Lower leg skin (tissue), 3 donors: ENCODE results near the gene LMTK3.

Experiments used
- POLR2A ChIP-seq, 2 donors: fragments of 450-650 bp; IDR thresholded peaks; one replicate each; pipeline ENCODE4 v1.6.1; 2016 to 2017; ENCODE audit warnings: antibody characterized with exemption in 2 of 2, mild to moderate bottlenecking in 1 of 2, moderate library complexity in 1 of 2
- TF ChIP-seq, protein P1 (sequence below), 3 donors: fragments of 450-650 bp; IDR thresholded peaks; one replicate each; pipeline ENCODE4 v1.5.1; 2016; ENCODE audit warnings: antibody characterized with exemption in 3 of 3, mild to moderate bottlenecking in 3 of 3, moderate library complexity in 2 of 3

DNA sequence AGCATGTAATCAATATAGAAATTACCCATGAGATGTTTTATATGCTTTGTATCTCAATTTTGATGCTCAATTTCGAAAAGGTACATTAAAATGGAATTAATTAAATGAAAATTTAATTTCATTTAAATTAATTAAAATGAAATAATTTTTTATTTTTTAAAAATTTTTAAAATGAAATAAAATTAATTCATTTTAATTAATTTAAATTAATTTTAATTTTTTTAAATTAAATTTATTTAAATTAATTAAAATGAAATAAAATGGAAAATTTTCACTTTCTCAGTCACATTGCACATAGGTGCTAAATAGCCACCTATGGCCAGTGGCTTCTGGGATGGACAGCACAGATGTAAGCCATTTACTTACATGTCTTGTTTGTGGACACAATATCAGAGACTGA lies 36.1 kb upstream of the LMTK3 start:
- TF ChIP-seq, protein P1, sequence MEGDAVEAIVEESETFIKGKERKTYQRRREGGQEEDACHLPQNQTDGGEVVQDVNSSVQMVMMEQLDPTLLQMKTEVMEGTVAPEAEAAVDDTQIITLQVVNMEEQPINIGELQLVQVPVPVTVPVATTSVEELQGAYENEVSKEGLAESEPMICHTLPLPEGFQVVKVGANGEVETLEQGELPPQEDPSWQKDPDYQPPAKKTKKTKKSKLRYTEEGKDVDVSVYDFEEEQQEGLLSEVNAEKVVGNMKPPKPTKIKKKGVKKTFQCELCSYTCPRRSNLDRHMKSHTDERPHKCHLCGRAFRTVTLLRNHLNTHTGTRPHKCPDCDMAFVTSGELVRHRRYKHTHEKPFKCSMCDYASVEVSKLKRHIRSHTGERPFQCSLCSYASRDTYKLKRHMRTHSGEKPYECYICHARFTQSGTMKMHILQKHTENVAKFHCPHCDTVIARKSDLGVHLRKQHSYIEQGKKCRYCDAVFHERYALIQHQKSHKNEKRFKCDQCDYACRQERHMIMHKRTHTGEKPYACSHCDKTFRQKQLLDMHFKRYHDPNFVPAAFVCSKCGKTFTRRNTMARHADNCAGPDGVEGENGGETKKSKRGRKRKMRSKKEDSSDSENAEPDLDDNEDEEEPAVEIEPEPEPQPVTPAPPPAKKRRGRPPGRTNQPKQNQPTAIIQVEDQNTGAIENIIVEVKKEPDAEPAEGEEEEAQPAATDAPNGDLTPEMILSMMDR (IDR thresholded peaks at IDR 0.05): no peak
- TF ChIP-seq POLR2A (IDR thresholded peaks at IDR 0.05): no peak
